Colonic mucosa (tissue), 4 donors: ENCODE data around the gene CHST5. TPM values are rescaled to one million over a fixed set of nuclear protein-coding genes. Genes with fewer than 3 reads are reported as not detected.
A peak's percentile ranks its signal among the peaks of the same experiment; 100 is the strongest.
"Not testable (repeated sequence)": the region's sequence is repeated elsewhere in the genome, so short reads cannot be mapped to it uniquely, and the experiment has no call there.

ENCODE experiments used
- DNase-seq: peaks from one replicate; pipeline ENCODE4 v3.0.0-alpha.2; 2020
- H3K27ac ChIP-seq: fragments of 200-600 bp; one replicate; pipeline ENCODE4 v1.8.0; 2021
- H3K27me3 ChIP-seq: fragments of 200-600 bp; one replicate; pipeline ENCODE4 v1.8.0; 2021
- H3K36me3 ChIP-seq: fragments of 200-600 bp; one replicate; pipeline ENCODE4 v1.8.0; 2021
- H3K4me1 ChIP-seq: fragments of 200-600 bp; one replicate; pipeline ENCODE4 v1.8.0; 2021; ENCODE audit warnings: mild to moderate bottlenecking
- H3K4me3 ChIP-seq: fragments of 200-600 bp; one replicate; pipeline ENCODE4 v1.8.0; 2021
- H3K9ac ChIP-seq, 2 donors: one replicate each; pipeline ENCODE4 v1.7.0; 2013; ENCODE audit warnings: control low read depth in 2 of 2, low read depth in 2 of 2, low read length in 2 of 2
- H3K9me3 ChIP-seq: fragments of 200-600 bp; one replicate; pipeline ENCODE4 v1.8.0; 2021
- CTCF ChIP-seq: fragments of 200-600 bp; IDR thresholded peaks from one replicate; pipeline ENCODE4 v1.8.0; 2022; ENCODE audit warnings: antibody characterized with exemption, mild to moderate bottlenecking
- intact Hi-C: fragments of 100-400 bp; cut with DNase I; formaldehyde crosslinking; loops from one replicate; pipeline ENCODE4 v1.14.1; 2022
- total RNA-seq, 2 donors: library from RNA; stranded (reverse); fragmentation: NEBNext Ultra II Directional in 1 of 2; extraction: Animal tissue kit (Norgen Biotek cat#: 25700) in 1 of 2; gene quantifications; one replicate each; pipeline ENCODE4 v1.2.1, GENCODE V29; 2021
- donor health status: healthy.
- donor health status: DM: no; HTN: no; CAD: no.
- donor health status: DM: no; HTN: no; CAD: no.

CHST5 gene
- total RNA-seq, 2 donors from 2014 or later, result 107 to 142 TPM

GRCh38 chr16:75514296-75514695, 21.6 kb downstream of the CHST5 start:
- Histone ChIP-seq H3K36me3 (no peaks in the 10 kb centered on the region), H3K27me3 (no peaks in the 10 kb centered on the region), H3K9me3 (no peaks in the 10 kb centered on the region), H3K27ac (no peak overlapping the region), H3K9ac (no peak overlapping the region), H3K4me3 (no peak overlapping the region), H3K4me1 (peaks cover 3% of the 10 kb centered on the region)
- no peak for TF ChIP-seq CTCF
- DNase-seq, result no peak
- intact Hi-C loops, result no loop called here

GRCh38 chr16:75506574-75506973, 29.3 kb downstream of the CHST5 start:
- Histone ChIP-seq H3K4me1 (no peaks in the 10 kb centered on the region), H3K9ac (no peak overlapping the region), H3K27ac (peak overlapping the region; percentile 12), H3K4me3 (no peak overlapping the region), H3K36me3 (no peaks in the 10 kb centered on the region), H3K9me3 (no peaks in the 10 kb centered on the region), H3K27me3 (no peaks in the 10 kb centered on the region)
- intact Hi-C loops, result no loop called here
- no peak for TF ChIP-seq CTCF
- DNase-seq, result peak; percentile 42

GRCh38 chr16:75506107-75506506, 29.8 kb downstream of the CHST5 start:
- DNase-seq, result no peak
- H3K27ac ChIP-seq, result peak overlapping the region; percentile 12

GRCh38 chr16:75503801-75504200, 32.1 kb downstream of the CHST5 start:
- H3K27me3 ChIP-seq, result no peaks in the 10 kb centered on the region
- intact Hi-C loops, result no loop called here
- no peak for TF ChIP-seq CTCF
- no peaks in the 10 kb centered on the region for H3K4me1 ChIP-seq
- no peaks in the 10 kb centered on the region for H3K36me3 ChIP-seq
- DNase-seq, result no peak
- no peak overlapping the region for H3K27ac ChIP-seq
- no peak overlapping the region for H3K9ac ChIP-seq
- H3K9me3 ChIP-seq, result no peaks in the 10 kb centered on the region
- no peak overlapping the region for H3K4me3 ChIP-seq

More at GRCh38 chr16:75506107-75506506, 29.8 kb downstream of the CHST5 start:
- no peak for TF ChIP-seq CTCF
- H3K4me3 ChIP-seq, result no peak overlapping the region
- intact Hi-C loops, result no loop called here
- no peaks in the 10 kb centered on the region for H3K4me1 ChIP-seq
- no peaks in the 10 kb centered on the region for H3K27me3 ChIP-seq
- no peak overlapping the region for H3K9ac ChIP-seq
- H3K9me3 ChIP-seq, result no peaks in the 10 kb centered on the region
- H3K36me3 ChIP-seq, result no peaks in the 10 kb centered on the region

- Histone ChIP-seq H3K4me3 (no peak overlapping the region), H3K36me3 (no peaks in the 10 kb centered on the region)
- intact Hi-C loops, result no loop called here
These were observed 32.8 kb downstream of the CHST5 start for GRCh38 chr16:75502916-75503605.

GRCh38 chr16:75501820-75502219, 34.1 kb downstream of the CHST5 start:
- DNase-seq, result not testable (repeated sequence)

More at GRCh38 chr16:75502916-75503605, 32.8 kb downstream of the CHST5 start:
- TF ChIP-seq CTCF, result no peak
- Histone ChIP-seq H3K27ac (no peak overlapping the region), H3K9me3 (no peaks in the 10 kb centered on the region), H3K27me3 (no peaks in the 10 kb centered on the region), H3K9ac (no peak overlapping the region), H3K4me1 (no peaks in the 10 kb centered on the region)
- DNase-seq, result no peak

More at GRCh38 chr16:75501820-75502219, 34.1 kb downstream of the CHST5 start:
- H3K9me3 ChIP-seq, H3K27me3 ChIP-seq, H3K36me3 ChIP-seq, H3K27ac ChIP-seq, H3K4me3 ChIP-seq, H3K9ac ChIP-seq, H3K4me1 ChIP-seq, intact Hi-C loops: not testable (repeated sequence)
